ENCODE data around the gene ANKRD1.

The ANKRD1 gene

GRCh38 chr10:90935581-90936275 is 14.8 kb upstream of the ANKRD1 start:
- no peak for DNase-seq

GRCh38 chr10:90930971-90931871 is 10.3 kb upstream of the ANKRD1 start:
- DNase-seq = peak; percentile 75

DNA sequence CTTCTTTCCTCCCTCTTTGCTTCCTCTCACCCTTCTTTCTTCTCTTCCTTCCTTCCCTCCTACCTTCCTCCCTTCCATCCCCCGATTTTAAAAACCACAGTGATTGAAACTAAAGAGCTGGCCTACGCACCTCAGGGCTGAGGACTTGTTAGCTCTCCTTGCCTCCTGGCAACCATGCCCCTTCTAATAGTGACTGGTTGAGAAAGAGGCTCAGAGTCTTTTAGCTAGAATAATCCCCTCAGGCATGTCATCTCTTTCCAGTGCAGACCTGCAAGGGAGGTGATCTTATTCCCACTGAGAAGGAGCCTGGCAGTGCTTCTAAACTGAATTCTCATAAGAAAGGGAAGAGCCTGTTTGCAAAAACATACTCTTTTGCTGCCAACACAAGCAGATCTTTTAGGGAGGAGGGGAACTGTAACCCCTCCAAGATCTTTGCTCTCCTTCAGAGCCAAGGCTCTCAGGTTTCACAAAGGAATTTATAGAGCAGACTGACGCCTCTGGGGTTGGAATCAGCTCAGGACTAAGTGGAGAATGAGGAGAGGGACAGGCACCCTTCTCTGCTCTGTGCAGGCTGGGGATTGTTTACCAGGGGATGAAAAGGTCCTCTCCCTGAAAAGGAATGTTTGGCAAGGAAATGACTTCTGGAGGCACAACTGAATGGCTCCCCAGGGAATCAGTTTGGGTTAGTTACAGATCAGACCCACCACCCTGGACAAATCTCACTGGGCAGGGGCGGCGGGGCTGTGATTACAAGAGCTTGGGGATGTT is 9.4 kb upstream of the ANKRD1 start:
- peak; percentile 43 for DNase-seq

DNA sequence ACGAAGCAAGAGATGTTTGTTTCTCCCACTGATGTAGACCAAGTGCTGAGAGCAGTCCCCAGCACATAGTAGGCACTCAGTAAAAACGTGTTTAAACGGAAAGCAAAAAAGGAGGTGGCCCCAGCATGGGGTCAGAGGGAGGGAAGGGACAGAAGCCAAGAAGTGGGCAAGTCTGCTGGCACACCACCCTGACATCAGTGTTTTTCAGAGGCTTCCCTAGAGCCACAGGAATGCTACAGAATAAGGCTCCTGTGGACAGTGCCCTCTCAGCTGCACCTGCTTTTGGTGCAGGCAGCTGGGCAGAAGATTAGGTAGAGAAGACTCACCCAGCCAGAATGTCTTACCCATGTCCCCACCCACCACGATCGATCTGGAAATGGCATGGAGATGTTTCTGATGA is 8.3 kb upstream of the ANKRD1 start:
- no peak for DNase-seq

- no peak for DNase-seq
Measured at GRCh38 chr10:90927293-90927692, 6.4 kb upstream of the ANKRD1 start.

DNA sequence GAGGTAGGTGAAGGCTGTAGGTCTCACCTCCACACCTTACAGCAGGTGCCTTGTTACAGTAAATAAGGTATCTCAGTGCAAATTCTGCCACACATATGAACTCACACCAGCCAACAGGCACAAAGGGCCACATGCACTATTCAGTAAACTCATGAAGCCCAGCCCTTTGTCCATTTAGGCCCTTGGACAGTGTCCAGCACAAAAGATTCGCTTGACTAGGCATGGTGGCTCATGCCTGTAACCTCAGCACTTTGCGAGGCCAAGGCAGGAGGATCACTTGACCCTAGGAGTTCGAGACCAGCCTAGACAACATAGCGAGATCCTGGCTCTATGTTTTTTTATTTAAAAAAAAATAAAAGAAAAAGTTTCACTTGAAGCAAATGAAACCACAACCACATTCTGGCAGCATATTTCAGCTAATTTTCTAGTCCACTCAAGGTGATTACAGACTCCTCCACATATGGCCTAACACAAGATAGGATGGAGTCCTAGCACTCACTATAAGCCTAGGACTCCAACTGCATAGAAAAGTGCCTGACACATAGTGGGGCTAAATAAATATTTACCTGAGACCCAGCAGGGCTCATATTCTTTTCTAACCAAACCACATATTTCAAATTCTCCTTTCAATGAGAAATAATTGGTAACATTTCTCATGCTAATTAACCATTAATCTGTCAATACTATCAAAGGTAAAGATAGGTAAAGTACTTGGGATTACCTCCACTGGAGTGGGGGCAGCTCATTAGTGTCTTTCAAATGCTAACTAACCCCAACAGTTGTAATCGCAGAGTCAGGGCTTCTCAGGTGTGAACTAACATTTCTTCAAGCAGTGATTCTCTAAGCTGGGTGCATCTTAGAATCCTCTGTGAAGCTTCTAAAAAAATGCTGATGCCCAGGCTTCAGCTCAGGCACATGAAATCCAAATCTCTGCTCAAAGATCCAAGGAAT is 4.5 kb upstream of the ANKRD1 start:
- DNase-seq = no peak

DNA sequence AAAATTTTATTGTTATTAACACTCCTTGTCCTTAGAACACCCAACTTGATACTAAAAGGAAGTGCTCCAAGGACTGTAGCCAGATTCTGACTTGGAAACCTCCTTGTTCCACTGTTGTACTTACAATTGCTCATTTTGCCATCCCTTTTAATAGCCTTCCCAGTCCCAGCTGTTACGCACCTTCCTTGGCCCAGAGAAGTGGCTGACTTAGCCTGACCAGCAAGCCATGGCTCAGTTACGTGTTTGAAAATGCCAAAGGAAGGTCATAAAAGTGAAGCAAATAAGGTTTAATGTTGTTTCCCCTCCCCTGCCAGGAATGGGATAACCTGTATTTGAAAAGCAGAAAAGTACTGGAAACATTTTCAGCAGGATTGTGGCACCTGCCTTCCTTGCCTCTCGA is 3.7 kb upstream of the ANKRD1 start:
- no peak for DNase-seq

DNA sequence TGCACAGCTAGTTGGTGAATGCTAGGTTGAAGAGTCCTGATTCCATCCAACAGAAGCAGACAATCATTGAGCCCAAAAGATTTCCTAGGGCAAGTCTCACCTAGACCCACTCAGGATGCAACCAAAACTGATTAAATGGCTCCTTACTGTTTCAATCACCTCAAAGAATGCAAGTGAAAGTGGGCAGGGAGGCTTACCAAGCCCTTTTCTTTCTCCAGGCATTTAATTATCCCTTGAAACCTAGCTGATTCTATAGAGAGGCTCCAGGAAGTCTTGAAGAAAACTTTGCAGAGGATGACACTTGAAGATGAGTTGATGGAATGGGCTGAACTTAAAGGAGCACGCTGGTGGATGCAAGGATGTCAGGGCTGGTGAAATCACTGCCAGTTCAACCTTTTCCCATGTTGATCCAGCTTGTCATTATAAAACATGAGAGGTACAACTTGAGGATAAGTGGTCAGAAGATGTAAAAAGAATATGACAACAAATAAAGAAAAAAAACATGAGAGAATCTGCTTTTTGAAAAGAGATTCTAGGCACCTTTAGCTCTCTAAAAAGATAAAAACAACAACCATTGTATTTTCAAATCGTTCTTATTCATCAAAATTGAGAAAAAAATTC is 2.3 kb upstream of the ANKRD1 start:
- no peak for DNase-seq

DNA sequence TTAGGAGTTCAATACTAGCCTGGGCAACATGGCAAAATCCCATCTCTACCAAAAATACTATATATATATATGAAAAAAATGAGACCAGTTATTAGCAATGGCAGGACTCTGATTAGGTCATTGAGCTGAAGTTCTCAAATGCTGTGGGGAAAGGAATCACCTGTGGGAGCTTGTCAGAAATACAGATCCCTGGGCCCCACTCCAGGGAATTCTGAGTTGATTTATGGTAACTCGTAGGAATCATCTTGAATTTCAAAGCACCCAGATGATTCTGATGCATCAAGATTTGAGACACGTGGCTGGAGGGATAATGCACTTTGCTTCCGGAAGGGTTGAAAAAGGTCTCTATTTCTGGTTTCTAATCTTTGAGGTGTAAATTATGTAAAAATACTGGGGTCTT is 1.0 kb upstream of the ANKRD1 start:
- DNase-seq = no peak

DNA sequence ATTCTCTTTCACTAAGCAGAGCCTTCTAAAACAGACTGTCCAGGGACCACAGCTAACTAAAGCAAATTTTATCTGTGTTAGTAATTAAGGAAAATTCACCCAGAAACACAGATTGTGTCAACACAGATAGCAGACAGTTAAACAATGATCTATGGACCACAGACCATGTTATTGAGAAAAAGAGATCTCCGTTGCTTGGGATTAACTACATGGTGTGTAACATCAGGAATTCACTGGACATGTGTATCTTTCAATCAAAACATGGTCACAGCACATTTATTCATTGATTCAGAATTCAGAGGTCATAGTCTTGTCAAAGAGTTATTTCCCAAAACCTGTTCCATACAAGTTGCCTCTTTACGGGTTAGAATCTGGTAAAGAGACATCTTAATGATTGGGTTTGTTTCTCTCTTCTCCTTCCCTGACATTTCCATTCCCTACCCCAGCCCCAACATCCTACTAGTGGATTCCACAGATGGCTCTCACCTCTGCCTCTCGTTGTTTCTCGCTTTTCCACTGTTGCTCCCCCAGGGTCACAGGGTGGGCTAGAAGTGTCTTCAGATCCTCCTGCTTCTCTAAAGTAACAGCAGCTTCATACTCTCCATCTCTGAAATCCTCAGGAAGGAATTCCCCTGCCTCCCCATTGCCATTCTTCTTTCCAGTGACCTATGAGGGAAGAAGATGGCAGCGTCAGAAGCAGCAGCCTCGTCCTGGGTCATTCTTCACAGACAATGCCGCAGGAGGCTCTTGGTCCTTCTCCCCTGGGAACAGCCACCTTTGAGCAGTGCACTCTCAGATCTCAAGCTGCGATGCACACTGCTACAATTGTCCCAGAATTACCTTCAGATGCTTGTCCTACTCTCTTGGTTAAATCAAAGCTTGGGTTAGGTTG is 958 bp downstream of the ANKRD1 start:
- no peak for DNase-seq

GRCh38 chr10:90917968-90918318 is 2.9 kb downstream of the ANKRD1 start:
- no peak for DNase-seq

DNA sequence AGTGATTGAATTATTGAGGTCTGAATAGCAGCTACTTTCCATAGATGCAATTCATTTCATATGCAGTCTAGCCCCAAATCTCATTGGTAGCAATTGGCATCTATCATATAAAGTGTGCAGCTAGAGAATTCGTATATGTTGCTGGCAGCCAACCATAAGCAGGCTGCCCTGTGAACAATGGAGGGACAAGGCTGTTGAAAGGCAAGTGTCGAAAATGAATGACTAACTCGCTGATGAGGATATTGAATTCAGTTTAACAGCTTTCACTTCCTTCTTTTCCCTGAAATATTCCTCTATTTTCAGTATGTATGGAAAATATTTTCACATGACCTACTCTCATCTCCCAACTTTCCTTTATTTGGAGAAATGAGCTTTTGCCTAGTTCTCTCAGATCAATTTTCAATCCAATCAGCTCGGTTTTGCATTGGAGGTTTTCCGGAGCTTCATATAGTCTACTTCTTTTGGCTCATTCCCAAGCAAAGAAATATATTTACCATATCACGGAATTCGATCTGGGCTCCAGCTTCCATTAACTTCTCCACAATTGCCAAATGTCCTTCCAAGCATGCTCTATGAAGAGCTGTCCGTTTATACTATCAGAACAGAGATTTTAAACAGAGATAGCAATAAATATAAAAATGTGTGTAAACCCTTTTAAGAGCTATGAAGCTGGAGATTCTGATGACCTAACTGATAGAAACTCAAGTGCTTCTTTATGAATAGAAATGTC is 3.5 kb downstream of the ANKRD1 start:
- no peak for DNase-seq

- DNase-seq = no peak
Measured at GRCh38 chr10:90916392-90917237, 4.3 kb downstream of the ANKRD1 start.

DNA sequence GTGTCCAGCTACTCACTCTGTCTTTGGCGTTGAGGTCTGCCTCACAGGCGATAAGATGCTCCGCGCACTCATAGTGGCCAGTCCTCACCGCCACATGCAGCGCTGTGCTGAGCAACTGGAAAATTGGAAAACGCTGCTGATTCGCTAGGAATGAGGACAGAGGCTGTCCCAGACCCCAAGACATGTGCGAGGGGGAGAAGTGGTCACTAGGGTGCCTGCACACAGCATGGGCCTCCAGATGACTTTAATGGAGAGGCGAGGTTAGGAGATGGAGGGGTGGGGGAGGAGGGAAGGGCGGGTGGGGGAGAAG is 5.2 kb downstream of the ANKRD1 start:
- DNase-seq = no peak

- no peak for DNase-seq
Measured at GRCh38 chr10:90914992-90915765, 5.7 kb downstream of the ANKRD1 start.

GRCh38 chr10:90913774-90914420 is 7.0 kb downstream of the ANKRD1 start:
- DNase-seq = no peak

- DNase-seq = no peak
Measured at GRCh38 chr10:90912854-90913479, 7.9 kb downstream of the ANKRD1 start.

GRCh38 chr10:90912174-90912573 is 8.7 kb downstream of the ANKRD1 start:
- no peak for DNase-seq

Measured in kidney glomerular epithelial cell (primary cell).